ENCODE results near the gene HPS3. TPM values are rescaled to one million over a fixed set of nuclear protein-coding genes. Genes with fewer than 3 reads are reported as not detected.
"Not testable (repeated sequence)": the region's sequence is repeated elsewhere in the genome, so short reads cannot be mapped to it uniquely, and the experiment has no call there.

HPS3 gene
- total RNA-seq = 14.8 TPM

- DNase-seq (ENCODE audit: low read depth in 2 of 3, low spot score in 2 of 3) = peak; percentile 61 to 89 (median 87)
These were observed at the start of gene HPS3 for GRCh38 chr3:149129326-149130205. TSS of gene HPS3 (plus strand) at chr3:149129638. CDS start at chr3:149129724, 86 bp downstream.

- no peak for DNase-seq (ENCODE audit: low read depth in 2 of 3, low spot score in 2 of 3)
These were observed 49.3 kb upstream of the HPS3 start for GRCh38 chr3:149080011-149080698.

GRCh38 chr3:149080699-149081091 is 48.7 kb upstream of the HPS3 start:
- DNase-seq (ENCODE audit: low read depth in 2 of 3, low spot score in 2 of 3) = no peak

GRCh38 chr3:149081772-149082171 is 47.7 kb upstream of the HPS3 start:
- DNase-seq (ENCODE audit: low read depth in 2 of 3, low spot score in 2 of 3) = no peak

GRCh38 chr3:149085828-149086231 is 43.6 kb upstream of the HPS3 start:
- peak in 2 of 3 donors; percentile 60 to 62 for DNase-seq (ENCODE audit: low read depth in 2 of 3, low spot score in 2 of 3)

- DNase-seq (ENCODE audit: low read depth in 2 of 3, low spot score in 2 of 3) = peak; percentile 71 to 98 (median 97)
These were observed 43.0 kb upstream of the HPS3 start, which contains the start of gene HLTF for GRCh38 chr3:149086232-149086988. TSS of gene HLTF (minus strand) at chr3:149086533. CDS start at chr3:149086336, 197 bp downstream.

- DNase-seq (ENCODE audit: low read depth in 2 of 3, low spot score in 2 of 3) = no peak
These were observed 42.2 kb upstream of the HPS3 start for GRCh38 chr3:149087208-149087607.

- no peak for DNase-seq (ENCODE audit: low read depth in 2 of 3, low spot score in 2 of 3)
These were observed 40.0 kb upstream of the HPS3 start for GRCh38 chr3:149089395-149089794.

- no peak for DNase-seq (ENCODE audit: low read depth in 2 of 3, low spot score in 2 of 3)
These were observed 39.0 kb upstream of the HPS3 start for GRCh38 chr3:149090461-149090860.

- DNase-seq (ENCODE audit: low read depth in 2 of 3, low spot score in 2 of 3) = no peak
These were observed 38.5 kb upstream of the HPS3 start for GRCh38 chr3:149090907-149091306.

- DNase-seq (ENCODE audit: low read depth in 2 of 3, low spot score in 2 of 3) = no peak
These were observed 37.5 kb upstream of the HPS3 start for GRCh38 chr3:149091983-149092382.

GRCh38 chr3:149095487-149095886 is 34.0 kb upstream of the HPS3 start:
- no peak for DNase-seq (ENCODE audit: low read depth in 2 of 3, low spot score in 2 of 3)

- not testable (repeated sequence) for DNase-seq (ENCODE audit: low read depth in 2 of 3, low spot score in 2 of 3)
These were observed 31.5 kb upstream of the HPS3 start for GRCh38 chr3:149097987-149098386.

- no peak for DNase-seq (ENCODE audit: low read depth in 2 of 3, low spot score in 2 of 3)
These were observed 28.3 kb upstream of the HPS3 start for GRCh38 chr3:149101154-149101553.

- no peak for DNase-seq (ENCODE audit: low read depth in 2 of 3, low spot score in 2 of 3)
These were observed 27.8 kb upstream of the HPS3 start for GRCh38 chr3:149101641-149102040.

- DNase-seq (ENCODE audit: low read depth in 2 of 3, low spot score in 2 of 3) = no peak
These were observed 25.0 kb upstream of the HPS3 start for GRCh38 chr3:149104484-149104883.

- no peak for DNase-seq (ENCODE audit: low read depth in 2 of 3, low spot score in 2 of 3)
These were observed 15.0 kb upstream of the HPS3 start for GRCh38 chr3:149114458-149114857.

GRCh38 chr3:149115114-149115513 is 14.3 kb upstream of the HPS3 start:
- no peak for DNase-seq (ENCODE audit: low read depth in 2 of 3, low spot score in 2 of 3)

- DNase-seq (ENCODE audit: low read depth in 2 of 3, low spot score in 2 of 3) = no peak
These were observed 10.7 kb upstream of the HPS3 start for GRCh38 chr3:149118724-149119123.

- no peak for DNase-seq (ENCODE audit: low read depth in 2 of 3, low spot score in 2 of 3)
These were observed 10.0 kb upstream of the HPS3 start for GRCh38 chr3:149119466-149119865.
